HG02678 (cell line): ENCODE data around the gene MBOAT7.
"Not testable (repeated sequence)": the region's sequence is repeated elsewhere in the genome, so short reads cannot be mapped to it uniquely, and the experiment has no call there.

ENCODE experiments used
- ATAC-seq: cut with Tn5 transposase; IDR thresholded peaks from one replicate; pipeline ENCODE4 v1.9.1; 2021; ENCODE audit warnings: mild to moderate bottlenecking, moderate library complexity; ENCODE audit not compliant: unreplicated experiment

The MBOAT7 gene

GRCh38 chr19:54190503-54191010 is 1.2 kb upstream of the MBOAT7 start:
- peak; percentile 47 for ATAC-seq

- ATAC-seq, result peak; percentile 43
These were observed 539 bp upstream of the MBOAT7 start for GRCh38 chr19:54189735-54190502.

GRCh38 chr19:54188215-54188871 is 1.0 kb downstream of the MBOAT7 start:
- ATAC-seq, result no peak

- ATAC-seq, result no peak
These were observed 2.4 kb downstream of the MBOAT7 start for GRCh38 chr19:54186934-54187381.

- ATAC-seq, result no peak
These were observed 3.0 kb downstream of the MBOAT7 start for GRCh38 chr19:54186351-54186750.

- ATAC-seq, result no peak
These were observed 5.9 kb downstream of the MBOAT7 start for GRCh38 chr19:54183431-54183830.

GRCh38 chr19:54181894-54182293 is 7.5 kb downstream of the MBOAT7 start:
- not testable (repeated sequence) for ATAC-seq

GRCh38 chr19:54180691-54181091 is 8.7 kb downstream of the MBOAT7 start:
- no peak for ATAC-seq

GRCh38 chr19:54179921-54180461 is 9.4 kb downstream of the MBOAT7 start:
- no peak for ATAC-seq

- ATAC-seq, result no peak
These were observed 10.0 kb downstream of the MBOAT7 start for GRCh38 chr19:54179262-54179852.

GRCh38 chr19:54178581-54179261 is 10.7 kb downstream of the MBOAT7 start:
- no peak for ATAC-seq

- no peak for ATAC-seq
These were observed 15.2 kb downstream of the MBOAT7 start for GRCh38 chr19:54173951-54174834.

- ATAC-seq, result no peak
These were observed 16.1 kb downstream of the MBOAT7 start for GRCh38 chr19:54173359-54173699.

GRCh38 chr19:54172471-54173358 is 16.7 kb downstream of the MBOAT7 start, which contains the start of gene TMC4:
Gene TMC4 (minus strand): TSS chr19:54173160. CDS start chr19:54173117, 43 bp downstream.
- ATAC-seq, result no peak

- not testable (repeated sequence) for ATAC-seq
These were observed 17.5 kb downstream of the MBOAT7 start for GRCh38 chr19:54171736-54172431.

GRCh38 chr19:54169149-54169740 is 20.1 kb downstream of the MBOAT7 start:
- ATAC-seq, result no peak

- ATAC-seq, result peak; percentile 55
These were observed 21.0 kb downstream of the MBOAT7 start for GRCh38 chr19:54168174-54168917.
